ENCODE measurements around the gene EPM2A. TPM values are rescaled to one million over a fixed set of nuclear protein-coding genes. Genes with fewer than 3 reads are reported as not detected.

Gene EPM2A
- total RNA-seq, result 10 to 100 TPM in 1 of 3 donors, 1 to 10 TPM in 2; 4.7 to 52.4 (median 5.3) TPM
- long read RNA-seq, donor 1, transcript EPM2A-201 (4 exons, 3,465 nt), result major isoform, 49 of 70 reads
- long read RNA-seq, donor 1, transcript EPM2A-209 (3 exons, 2,679 nt), result minor isoform, 6 of 70 reads
- long read RNA-seq, donor 1, transcript EPM2A-215 (5 exons, 3,335 nt), result minor isoform, 5 of 70 reads
- long read RNA-seq, donor 1, partial matches to known transcripts, result 0 of 70 reads
- long read RNA-seq, donor 1, other reads (novel, unspliced or antisense), result 4 of 70 reads
- long read RNA-seq, donor 2, partial matches to known transcripts, result 0 of 1 reads
- long read RNA-seq, donor 2, other reads (novel, unspliced or antisense), result 1 of 1 reads

- DNase-seq (peak; percentile 82 to 89 (median 88)), ATAC-seq (peak; percentile 84)
- Histone ChIP-seq H3K36me3 (ENCODE audit: low read depth) (no peaks in the 10 kb centered on the region), H3K9me3 (no peaks in the 10 kb centered on the region), H3K4me3 (peak within 1 kb of the TSS; percentile 42), H3K4me1 (ENCODE audit: low read depth) (peaks cover 4% of the 10 kb centered on the region)
- no peak for TF ChIP-seq CTCF (IDR thresholded peaks at IDR 0.05)
- intact Hi-C loops (cut with DNase I, micrococcal nuclease), result loop anchor here in 1 of 2 donors (10.0 kb wide), 1 partner anchor 79 kb away; the partner anchor contains the start of gene FBXO30
These were observed at the start of gene EPM2A for GRCh38 chr6:145735356-145736165. TSS of gene EPM2A (minus strand) at chr6:145735520. CDS start at chr6:145735498, 22 bp downstream.

GRCh38 chr6:145784683-145785082, 49.4 kb upstream of the EPM2A start:
- intact Hi-C loops (cut with DNase I, micrococcal nuclease), result no loop called here
- no peak overlapping the region for H3K4me3 ChIP-seq
- no peaks in the 10 kb centered on the region for H3K9me3 ChIP-seq
- no peaks in the 10 kb centered on the region for H3K4me1 ChIP-seq (ENCODE audit: low read depth)
- peak in 1 of 3 donors; percentile 18 for DNase-seq
- no peaks in the 10 kb centered on the region for H3K36me3 ChIP-seq (ENCODE audit: low read depth)
- TF ChIP-seq CTCF (IDR thresholded peaks at IDR 0.05), result no peak
- no peak for ATAC-seq

GRCh38 chr6:145783796-145784195, 48.5 kb upstream of the EPM2A start:
- no peak overlapping the region for H3K4me3 ChIP-seq
- H3K9me3 ChIP-seq, result no peaks in the 10 kb centered on the region
- no peak for DNase-seq
- no peak for TF ChIP-seq CTCF (IDR thresholded peaks at IDR 0.05)
- H3K4me1 ChIP-seq (ENCODE audit: low read depth), result no peaks in the 10 kb centered on the region
- intact Hi-C loops (cut with DNase I, micrococcal nuclease), result no loop called here
- ATAC-seq, result no peak
- H3K36me3 ChIP-seq (ENCODE audit: low read depth), result no peaks in the 10 kb centered on the region

- intact Hi-C loops (cut with DNase I, micrococcal nuclease), result no loop called here
- DNase-seq, result no peak
- Histone ChIP-seq H3K4me3 (no peak overlapping the region), H3K4me1 (ENCODE audit: low read depth) (no peaks in the 10 kb centered on the region), H3K9me3 (peaks cover 9% of the 10 kb centered on the region), H3K36me3 (ENCODE audit: low read depth) (no peaks in the 10 kb centered on the region)
- no peak for ATAC-seq
- no peak for TF ChIP-seq CTCF (IDR thresholded peaks at IDR 0.05)
These were observed 37.5 kb upstream of the EPM2A start for GRCh38 chr6:145772846-145773245.

GRCh38 chr6:145765449-145765848, 30.1 kb upstream of the EPM2A start:
- H3K4me1 ChIP-seq (ENCODE audit: low read depth), result no peaks in the 10 kb centered on the region
- H3K36me3 ChIP-seq (ENCODE audit: low read depth), result no peaks in the 10 kb centered on the region
- ATAC-seq, result no peak
- no peak for TF ChIP-seq CTCF (IDR thresholded peaks at IDR 0.05)
- no peak overlapping the region for H3K4me3 ChIP-seq
- DNase-seq, result no peak
- intact Hi-C loops (cut with DNase I, micrococcal nuclease), result no loop called here
- no peaks in the 10 kb centered on the region for H3K9me3 ChIP-seq

All from mucosa of descending colon (tissue), 3 donors.